ENCODE results near the gene LLGL2. TPM values are rescaled to one million over a fixed set of nuclear protein-coding genes. Genes with fewer than 3 reads are reported as not detected.

The LLGL2 gene
- total RNA-seq, 1 donor from 2014 or later, result 111 TPM

DNA sequence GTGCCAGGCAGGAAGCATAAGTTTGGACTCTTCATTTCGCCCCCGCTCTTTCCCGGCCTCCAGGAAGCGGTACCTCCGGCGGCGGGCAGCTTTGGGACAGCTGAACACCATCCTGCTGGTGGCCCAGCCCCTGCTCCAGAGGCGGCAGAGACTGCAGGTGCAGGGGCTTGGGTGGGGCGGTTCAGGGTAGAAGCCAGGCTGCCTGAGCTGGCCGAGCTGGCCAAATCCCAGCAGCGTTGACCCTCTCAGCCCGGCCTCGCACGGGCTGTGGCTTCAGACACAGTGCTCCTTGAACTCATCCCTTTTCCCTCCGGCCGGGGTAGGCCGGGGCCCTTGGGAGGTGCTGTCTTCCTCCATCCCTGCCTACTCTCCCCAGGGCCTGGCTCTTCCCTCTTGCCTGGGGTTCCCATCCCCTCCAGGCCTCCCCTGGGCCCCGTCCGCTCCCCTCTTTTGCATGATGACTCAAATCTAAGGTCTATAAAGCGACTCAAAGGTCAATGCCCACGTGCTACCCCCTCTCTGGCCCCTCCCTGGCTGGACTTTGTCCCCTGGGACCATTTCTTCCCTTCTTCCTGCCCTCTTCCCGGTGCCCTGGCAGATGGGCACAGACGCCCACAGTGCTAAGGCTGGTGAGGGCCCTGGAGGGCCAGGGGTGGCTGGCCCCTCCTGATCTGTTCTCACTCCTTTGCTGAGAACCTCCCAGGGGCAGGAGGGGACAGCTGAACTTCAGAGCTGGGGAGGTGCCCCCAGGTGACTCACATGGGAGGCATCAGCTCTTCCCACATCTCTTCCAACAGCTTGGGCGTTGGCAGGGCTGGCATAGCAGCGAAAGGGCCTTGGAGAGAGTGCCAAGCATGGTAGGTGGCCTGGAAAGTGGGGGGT, 84.8 kb downstream of the LLGL2 start:
- Histone ChIP-seq H3K9me3 (no peaks in the 10 kb centered on the region), H3K27me3 (ENCODE audit: low read depth) (no peaks in the 10 kb centered on the region), H3K36me3 (peaks cover 59% of the 10 kb centered on the region), H3K27ac (no peak overlapping the region), H3K4me1 (no peaks in the 10 kb centered on the region), H3K4me3 (no peak overlapping the region)
- no peak for ATAC-seq
- intact Hi-C loops (cut with DNase I), result no loop called here
- DNase-seq, result no peak
- TF ChIP-seq, protein P1, sequence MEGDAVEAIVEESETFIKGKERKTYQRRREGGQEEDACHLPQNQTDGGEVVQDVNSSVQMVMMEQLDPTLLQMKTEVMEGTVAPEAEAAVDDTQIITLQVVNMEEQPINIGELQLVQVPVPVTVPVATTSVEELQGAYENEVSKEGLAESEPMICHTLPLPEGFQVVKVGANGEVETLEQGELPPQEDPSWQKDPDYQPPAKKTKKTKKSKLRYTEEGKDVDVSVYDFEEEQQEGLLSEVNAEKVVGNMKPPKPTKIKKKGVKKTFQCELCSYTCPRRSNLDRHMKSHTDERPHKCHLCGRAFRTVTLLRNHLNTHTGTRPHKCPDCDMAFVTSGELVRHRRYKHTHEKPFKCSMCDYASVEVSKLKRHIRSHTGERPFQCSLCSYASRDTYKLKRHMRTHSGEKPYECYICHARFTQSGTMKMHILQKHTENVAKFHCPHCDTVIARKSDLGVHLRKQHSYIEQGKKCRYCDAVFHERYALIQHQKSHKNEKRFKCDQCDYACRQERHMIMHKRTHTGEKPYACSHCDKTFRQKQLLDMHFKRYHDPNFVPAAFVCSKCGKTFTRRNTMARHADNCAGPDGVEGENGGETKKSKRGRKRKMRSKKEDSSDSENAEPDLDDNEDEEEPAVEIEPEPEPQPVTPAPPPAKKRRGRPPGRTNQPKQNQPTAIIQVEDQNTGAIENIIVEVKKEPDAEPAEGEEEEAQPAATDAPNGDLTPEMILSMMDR (IDR thresholded peaks at IDR 0.05), result no peak

DNA sequence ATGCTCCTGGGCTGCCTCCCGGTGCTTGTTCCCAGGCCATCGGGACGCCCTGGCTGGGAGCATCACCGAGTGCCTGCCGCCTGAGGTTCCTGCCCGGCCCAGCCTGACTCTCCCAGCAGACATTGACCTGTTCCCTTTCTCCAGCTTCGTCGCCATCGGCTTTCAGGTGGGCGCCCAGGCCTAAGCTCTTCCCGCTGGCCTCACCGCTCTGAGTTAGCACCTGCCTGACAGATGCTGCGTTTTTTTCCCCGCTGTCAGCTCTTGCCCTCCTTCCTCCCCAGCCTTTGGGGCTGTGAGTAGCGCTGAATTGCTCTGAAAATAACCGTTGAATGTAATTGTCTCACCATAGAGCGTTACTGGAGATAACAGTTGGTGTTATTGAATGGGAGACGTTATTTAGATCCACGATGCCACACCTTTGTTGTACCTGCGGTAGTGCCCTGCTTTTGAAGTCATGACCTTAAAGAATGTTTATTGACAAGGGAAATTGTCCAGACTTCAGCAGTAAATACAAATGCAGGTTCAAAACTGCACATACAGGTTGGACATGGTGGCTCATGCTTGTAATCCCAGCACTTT, 86.4 kb downstream of the LLGL2 start:
- ATAC-seq, result no peak
- H3K4me1 ChIP-seq, result no peaks in the 10 kb centered on the region
- H3K36me3 ChIP-seq, result peaks cover 73% of the 10 kb centered on the region
- TF ChIP-seq, protein P1 (IDR thresholded peaks at IDR 0.05), result no peak
- intact Hi-C loops (cut with DNase I), result no loop called here
- DNase-seq, result no peak
- no peaks in the 10 kb centered on the region for H3K27me3 ChIP-seq (ENCODE audit: low read depth)
- H3K9me3 ChIP-seq, result no peaks in the 10 kb centered on the region
- no peak overlapping the region for H3K27ac ChIP-seq
- H3K4me3 ChIP-seq, result no peak overlapping the region

DNA sequence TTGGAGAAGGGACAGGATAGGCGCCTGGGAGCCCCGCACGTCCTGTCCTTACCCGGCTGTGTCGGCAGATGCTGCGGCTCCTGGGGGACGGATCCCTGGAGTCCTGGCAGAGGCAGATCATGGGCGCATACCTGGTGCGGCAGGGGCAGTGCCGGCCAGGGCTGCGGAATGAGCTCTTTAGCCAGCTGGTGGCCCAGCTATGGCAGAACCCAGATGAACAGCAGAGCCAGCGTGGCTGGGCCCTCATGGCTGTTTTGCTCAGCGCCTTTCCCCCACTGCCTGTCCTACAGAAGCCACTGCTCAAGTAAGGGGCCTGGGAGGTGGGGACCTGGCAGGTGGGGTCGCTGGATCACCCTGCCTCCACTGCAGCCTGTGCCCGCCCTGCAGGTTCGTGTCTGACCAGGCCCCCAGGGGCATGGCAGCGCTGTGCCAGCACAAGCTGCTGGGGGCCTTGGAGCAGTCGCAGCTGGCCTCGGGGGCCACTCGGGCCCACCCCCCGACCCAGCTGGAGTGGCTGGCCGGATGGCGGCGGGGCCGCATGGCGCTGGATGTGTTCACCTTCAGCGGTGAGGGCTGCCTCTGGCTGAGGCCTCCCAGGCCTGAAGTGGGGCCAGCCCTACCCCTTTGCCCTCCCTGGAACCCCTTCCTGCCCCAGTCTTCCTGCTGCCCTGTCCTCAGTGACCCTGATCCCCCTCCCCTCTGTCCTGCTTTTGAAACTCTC, 87.6 kb downstream of the LLGL2 start:
- intact Hi-C loops (cut with DNase I), result no loop called here
- Histone ChIP-seq H3K27me3 (ENCODE audit: low read depth) (no peaks in the 10 kb centered on the region), H3K27ac (no peak overlapping the region), H3K4me1 (no peaks in the 10 kb centered on the region), H3K9me3 (no peaks in the 10 kb centered on the region), H3K4me3 (no peak overlapping the region), H3K36me3 (peaks cover 81% of the 10 kb centered on the region)
- DNase-seq, result no peak
- ATAC-seq, result no peak
- TF ChIP-seq, protein P1 (IDR thresholded peaks at IDR 0.05), result no peak

DNA sequence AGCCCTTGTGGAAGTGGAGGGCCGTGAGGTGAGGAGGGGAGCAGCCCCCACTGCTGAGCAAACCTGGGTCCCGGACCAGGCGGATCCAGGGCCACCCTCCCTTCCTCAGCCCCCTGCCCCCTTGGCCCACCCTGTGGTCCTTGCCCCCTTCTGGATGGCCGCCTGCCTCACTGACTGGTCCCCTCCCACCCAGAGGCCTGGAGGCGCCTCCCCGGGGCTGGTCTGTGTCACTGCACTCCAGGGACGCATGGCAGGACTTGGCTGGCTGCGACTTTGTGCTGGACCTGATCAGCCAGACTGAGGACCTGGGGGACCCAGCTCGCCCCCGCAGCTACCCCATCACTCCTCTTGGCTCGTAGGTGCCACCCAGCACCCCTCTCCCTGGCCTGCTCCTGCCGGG, 88.5 kb downstream of the LLGL2 start:
- Histone ChIP-seq H3K9me3 (no peaks in the 10 kb centered on the region), H3K27me3 (ENCODE audit: low read depth) (no peaks in the 10 kb centered on the region), H3K4me1 (no peaks in the 10 kb centered on the region), H3K36me3 (peaks cover 90% of the 10 kb centered on the region), H3K27ac (no peak overlapping the region), H3K4me3 (no peak overlapping the region)
- DNase-seq (no peak), ATAC-seq (no peak)
- TF ChIP-seq, protein P1 (IDR thresholded peaks at IDR 0.05), result no peak
- intact Hi-C loops (cut with DNase I), result no loop called here

DNA sequence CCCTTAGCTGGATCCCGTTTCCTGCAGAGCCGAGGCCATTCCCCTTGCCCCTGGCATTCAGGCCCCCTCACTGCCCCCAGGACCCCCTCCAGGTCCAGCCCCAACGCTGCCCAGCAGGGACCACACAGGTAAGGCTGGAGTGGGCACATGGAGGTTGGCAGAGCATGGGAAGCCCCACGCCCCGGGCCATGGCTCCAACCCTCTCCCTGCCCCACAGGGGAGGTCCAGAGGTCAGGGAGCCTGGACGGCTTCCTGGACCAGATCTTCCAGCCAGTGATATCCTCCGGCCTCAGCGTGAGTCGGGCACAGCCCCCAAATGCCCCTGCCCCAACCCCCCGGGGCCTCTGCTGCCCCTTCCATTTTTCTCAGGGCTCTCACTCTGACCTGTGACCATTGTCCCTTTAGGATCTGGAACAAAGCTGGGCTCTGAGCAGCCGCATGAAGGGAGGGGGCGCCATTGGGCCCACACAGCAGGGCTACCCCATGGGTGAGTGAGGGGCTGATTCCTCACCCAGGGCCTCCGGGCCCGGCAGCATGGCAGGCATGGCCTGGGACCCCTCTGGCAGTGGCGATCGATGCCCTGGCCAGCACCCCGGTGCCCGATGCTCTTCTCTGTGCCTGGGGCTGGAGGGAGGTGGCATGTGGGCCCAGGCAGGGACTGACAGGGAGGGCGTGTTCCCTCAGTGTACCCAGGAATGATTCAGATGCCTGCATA, 89.2 kb downstream of the LLGL2 start:
- ATAC-seq, result no peak
- intact Hi-C loops (cut with DNase I), result no loop called here
- H3K27ac ChIP-seq, result no peak overlapping the region
- no peak overlapping the region for H3K4me3 ChIP-seq
- H3K4me1 ChIP-seq, result no peaks in the 10 kb centered on the region
- no peak for DNase-seq
- no peaks in the 10 kb centered on the region for H3K27me3 ChIP-seq (ENCODE audit: low read depth)
- TF ChIP-seq, protein P1 (IDR thresholded peaks at IDR 0.05), result no peak
- peaks cover 97% of the 10 kb centered on the region for H3K36me3 ChIP-seq
- no peaks in the 10 kb centered on the region for H3K9me3 ChIP-seq

Data from lower lobe of right lung (tissue), 2 donors.